NCI-H748 (cell line): Measurements from ENCODE around the gene COL27A1.

Experiments
- DNase-seq: peaks from one replicate; lab custom pipeline; 2025; ENCODE audit not compliant: unreplicated experiment; lab: John Stamatoyannopoulos, UW

The COL27A1 gene

GRCh38 chr9:114166103-114166470 lies 10.8 kb downstream of the COL27A1 start:
- no peak for DNase-seq

DNA sequence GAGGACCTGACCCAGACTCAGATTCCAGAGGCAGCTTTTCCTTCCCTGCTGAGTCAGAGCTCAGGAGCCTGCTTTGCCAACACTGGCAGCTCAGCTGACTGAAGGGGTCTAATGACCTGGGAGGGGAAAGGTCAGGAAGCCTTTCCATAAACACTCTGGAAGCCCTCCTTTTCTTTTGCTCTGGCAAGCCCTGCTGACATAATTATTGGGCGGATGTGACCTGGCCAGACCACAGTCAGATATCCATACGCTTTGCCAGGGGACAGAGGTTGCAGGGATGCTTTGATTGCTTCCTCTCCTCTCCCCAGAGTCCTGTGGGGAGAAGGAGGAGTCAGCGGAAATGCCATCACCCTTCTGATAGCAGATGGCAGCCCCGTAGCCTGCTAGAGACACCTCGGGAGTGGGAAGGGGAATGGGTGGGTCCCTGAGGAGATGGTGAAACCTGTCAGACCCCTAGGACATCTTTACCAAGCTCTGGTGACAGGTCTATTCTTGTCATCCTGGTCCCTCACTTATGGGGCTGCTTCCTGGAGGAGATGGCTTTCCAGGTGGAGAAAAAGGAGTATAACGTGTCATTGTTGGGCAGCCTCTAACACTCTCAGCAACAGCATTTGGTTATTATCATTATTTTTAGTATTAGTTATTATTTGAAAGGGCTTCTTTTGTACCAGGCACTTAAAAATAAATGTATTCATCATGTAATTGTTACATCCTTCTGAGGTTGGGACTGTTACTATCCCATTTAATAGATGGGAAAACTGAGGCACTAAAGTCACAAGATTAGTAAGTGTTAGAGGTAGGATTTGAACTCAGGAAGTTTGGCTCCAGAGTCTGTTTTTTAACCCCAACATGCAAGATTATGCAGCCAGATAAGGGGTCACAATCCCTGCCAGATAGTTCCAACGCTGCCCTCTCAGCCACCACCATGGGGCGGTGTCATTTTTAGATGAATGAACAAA lies 11.6 kb downstream of the COL27A1 start:
- no peak for DNase-seq

DNA sequence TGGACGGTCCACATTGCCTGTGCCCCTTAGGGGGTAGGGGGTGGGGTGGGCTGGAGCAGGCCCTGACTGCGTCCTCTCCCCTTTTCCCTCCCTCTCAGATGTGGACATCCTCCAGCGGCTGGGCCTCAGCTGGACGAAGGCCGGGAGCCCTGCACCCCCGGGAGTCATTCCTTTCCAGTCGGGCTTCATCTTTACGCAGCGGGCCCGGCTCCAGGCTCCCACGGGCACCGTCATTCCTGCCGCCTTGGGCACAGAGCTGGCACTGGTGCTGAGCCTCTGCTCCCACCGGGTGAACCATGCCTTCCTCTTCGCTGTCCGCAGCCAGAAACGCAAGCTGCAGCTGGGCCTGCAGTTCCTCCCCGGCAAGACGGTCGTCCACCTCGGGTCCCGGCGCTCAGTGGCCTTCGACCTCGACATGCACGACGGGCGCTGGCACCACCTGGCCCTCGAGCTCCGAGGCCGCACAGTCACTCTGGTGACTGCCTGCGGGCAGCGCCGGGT lies 12.3 kb downstream of the COL27A1 start:
- no peak for DNase-seq

DNA sequence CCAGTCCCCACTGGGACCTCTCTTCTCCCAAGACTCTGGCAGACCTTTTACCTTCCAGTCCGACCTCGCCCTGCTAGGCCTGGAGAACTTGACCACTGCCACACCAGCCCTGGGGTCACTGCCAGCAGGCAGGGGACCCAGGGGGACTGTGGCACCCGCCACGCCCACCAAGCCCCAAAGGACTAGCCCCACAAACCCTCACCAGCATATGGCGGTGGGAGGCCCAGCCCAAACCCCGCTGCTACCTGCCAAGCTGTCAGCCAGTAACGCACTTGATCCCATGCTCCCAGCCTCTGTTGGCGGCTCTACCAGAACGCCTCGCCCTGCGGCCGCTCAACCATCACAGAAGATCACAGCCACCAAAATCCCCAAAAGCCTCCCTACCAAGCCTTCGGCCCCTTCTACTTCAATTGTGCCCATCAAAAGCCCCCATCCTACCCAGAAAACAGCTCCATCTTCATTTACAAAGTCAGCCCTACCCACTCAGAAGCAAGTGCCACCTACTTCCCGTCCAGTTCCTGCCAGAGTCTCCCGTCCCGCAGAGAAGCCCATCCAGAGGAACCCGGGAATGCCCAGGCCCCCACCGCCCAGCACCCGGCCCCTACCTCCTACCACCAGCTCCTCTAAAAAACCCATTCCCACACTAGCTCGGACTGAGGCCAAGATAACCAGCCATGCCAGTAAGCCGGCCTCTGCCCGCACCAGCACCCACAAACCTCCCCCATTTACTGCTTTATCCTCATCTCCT lies 13.1 kb downstream of the COL27A1 start:
- DNase-seq, result no peak

GRCh38 chr9:114169029-114169951 lies 14.0 kb downstream of the COL27A1 start:
- DNase-seq, result no peak

GRCh38 chr9:114169952-114170770 lies 14.8 kb downstream of the COL27A1 start:
- DNase-seq, result no peak

GRCh38 chr9:114170771-114171461 lies 15.6 kb downstream of the COL27A1 start:
- DNase-seq, result no peak

DNA sequence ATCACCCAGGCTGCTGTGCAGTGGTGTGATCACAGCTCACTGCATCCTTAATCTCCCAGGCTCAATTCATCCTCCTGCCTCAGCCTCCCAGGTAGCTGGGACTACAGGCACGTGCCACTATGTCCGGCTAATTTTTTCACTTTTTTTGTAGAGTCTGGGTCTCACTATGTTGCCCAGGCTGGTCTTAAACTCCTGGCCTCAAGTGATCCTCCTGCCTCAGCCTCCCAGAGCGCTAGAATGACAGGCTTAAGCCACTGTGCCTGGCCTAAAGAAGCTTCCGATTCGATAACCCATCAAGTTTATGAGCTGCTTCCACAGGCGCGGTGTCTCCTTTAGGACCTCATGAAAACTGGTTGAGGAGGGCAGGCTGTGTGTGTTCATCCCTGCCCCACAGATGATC lies 16.2 kb downstream of the COL27A1 start:
- no peak for DNase-seq

- DNase-seq, result no peak
Measured at GRCh38 chr9:114172981-114173833, 17.9 kb downstream of the COL27A1 start.

- no peak for DNase-seq
Measured at GRCh38 chr9:114174557-114174875, 19.2 kb downstream of the COL27A1 start.

DNA sequence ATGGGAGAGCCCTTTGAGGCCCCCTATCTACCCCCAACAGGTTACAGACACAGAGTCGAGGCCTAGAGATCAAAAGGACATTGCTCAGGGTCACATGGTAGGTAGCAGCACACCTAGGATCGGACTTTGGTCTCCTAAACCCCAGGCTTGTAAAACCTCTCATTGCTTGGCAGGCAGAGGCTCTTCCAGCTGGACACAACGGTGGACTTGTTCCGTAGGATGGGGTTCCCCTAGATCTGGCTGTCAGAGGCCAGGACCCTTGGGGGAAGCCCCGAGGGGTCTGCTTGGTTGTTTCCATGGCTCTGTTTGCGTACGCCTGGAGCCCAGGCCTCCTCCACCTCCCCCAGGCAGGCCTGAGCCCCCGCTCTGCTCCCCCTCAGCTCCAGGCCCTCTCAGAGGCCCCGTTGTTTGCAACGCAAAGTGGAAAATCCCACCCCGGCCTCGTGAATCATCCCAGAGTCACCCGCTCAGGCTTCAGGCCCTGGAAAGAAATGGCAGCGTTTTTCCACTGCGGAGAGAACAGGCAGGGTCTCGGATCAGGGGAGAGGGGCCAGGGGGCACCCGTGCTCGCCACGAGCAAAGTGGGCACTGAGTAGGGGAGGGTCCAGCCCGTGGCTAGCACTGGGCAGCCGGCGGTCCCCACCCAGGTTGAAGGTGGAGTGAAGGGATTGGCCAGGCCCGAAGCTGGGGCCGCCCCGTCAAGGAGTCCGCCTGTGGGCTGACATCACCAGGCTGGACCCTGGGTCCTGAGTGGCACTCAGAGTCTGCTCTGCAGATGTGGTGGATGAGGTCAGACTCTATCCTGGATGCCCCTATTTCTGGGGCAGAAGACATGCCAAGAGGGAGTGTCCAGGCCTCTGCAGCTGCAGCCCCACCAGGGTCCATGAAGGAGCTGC lies 19.8 kb downstream of the COL27A1 start:
- DNase-seq, result no peak

DNA sequence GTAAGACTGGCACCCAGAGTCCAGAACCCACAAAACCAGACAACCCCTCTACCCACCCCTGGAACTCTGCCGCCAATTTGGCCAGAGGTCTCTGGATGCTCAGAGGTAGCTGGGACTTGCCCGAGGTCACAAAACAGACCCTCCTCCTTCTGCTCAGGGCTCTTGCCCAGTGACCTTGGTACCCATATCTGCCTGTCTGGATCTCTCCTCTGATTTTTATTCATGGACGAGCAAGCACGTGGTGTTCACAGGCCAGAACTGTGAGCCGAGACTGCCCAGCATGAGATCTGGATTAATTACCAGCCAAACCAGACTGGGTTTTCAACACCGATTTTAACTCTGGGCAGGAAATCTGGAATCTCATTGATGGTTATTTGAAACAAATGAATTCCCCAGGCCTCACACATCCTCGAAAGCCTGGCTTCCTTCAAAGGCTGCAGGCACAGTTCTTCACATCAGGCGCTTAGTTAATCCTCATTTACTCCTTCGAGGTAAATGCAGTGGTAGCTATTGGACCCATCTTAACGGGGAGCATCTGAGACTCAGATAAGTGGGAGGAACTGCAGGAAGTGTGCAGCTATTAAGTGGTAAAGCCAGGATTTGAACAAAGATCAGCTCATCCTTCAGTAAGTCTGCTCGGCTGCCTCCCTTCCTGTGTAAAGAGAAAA lies 21.4 kb downstream of the COL27A1 start:
- DNase-seq, result no peak

DNA sequence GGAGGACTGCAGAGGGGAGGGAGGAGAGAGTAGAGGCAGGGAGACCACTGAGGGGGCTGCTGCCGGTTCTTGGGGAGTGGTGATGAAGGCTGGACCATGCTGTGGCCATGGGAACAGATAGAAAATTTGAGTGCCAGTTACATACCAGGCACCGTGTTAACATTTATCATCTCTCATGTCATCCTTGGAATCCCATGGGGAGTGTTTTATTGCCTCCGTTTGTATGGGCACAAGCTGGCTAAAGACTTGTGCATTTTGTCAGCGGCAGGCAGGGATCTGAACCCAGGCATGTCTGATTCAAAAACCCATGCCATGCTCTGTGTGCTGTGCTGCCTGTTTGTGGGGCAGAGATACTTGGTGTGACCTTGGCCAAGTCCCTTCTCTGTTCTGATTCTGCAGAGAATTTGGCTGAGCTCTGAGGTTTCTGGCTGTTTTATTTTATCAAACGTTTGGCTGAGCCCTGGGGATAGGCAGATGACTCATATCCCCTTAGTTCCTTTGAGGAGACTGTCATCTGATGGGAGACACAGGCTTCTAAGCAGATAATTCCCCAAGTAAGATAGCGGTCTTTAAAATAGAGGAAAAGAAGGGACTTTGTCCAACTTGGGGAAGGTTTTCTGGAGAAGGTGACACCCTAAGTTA lies 22.2 kb downstream of the COL27A1 start:
- DNase-seq, result no peak

DNA sequence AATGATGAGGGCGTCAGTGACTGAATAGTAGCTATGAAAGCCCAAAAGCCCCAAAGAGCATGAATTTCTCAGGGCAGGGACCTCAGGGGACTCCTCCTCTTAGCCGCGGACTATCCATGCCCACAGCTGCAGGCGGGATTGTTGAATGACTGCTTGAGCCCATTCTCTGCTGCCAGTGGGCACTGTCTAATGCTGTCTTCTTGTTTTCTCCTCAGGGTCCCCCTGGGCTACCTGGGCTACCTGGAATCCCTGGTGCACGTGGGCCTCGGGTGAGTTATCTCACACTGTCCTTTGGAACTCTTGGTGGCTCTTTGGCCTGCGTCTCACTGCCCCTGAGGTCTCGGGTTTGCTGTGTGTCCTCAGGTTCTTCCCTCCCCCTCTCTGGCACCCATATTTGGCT lies 22.7 kb downstream of the COL27A1 start:
- DNase-seq, result no peak

DNA sequence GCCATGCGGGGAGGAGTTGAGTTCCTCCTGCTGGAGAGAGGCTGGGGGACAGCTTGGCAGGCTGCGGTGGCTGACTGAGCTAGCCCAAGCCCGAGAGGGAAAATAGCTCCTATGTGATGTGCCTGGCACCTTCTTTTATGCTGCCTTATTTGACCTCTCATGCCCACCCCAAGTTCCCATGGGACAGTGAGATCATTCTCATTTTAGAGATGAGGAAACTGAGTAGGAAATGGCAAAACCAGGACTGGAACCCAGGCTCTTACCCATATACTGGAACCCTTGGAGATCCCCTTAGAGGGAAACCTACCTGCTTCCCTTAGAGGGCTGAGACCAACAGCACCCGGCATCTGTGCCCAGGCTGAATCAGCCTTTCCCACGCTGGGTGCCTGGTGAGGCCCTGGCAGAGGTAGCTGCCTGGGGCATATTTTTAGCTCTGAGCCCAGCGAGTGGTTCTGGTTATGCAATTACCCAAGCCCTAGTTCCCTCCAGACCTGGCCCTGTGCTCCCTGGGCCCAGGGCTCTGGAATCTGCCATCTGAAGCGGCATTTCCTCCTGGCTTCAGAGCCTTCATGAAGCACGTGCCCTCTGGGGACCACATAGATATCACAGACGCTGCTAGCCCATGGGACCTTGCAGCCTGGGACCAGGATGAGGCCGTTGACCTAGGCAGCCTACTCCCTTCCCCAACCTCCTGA lies 23.6 kb downstream of the COL27A1 start:
- no peak for DNase-seq

DNA sequence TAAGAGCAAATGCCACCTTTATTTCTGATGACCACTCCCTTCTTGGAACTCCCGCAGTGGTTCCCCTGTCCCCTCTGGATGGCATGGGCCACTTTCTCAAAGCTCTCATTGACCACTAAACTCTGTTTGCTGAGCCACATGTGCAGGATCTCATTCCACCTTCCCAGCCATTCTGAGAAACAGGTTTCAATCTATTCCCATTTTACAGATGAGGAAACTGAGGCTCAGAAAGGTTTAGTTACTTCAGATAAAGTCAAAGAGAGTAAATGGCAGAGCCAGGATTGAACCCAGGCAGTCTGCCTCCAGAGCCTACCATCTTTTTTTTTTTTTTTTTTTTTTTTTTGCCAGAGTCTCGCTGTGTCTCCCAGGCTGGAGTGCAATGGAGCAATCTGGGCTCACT lies 24.2 kb downstream of the COL27A1 start:
- no peak for DNase-seq
